Small intestine (tissue), 7 donors: ENCODE results near the gene C5orf15. TPM values are rescaled to one million over a fixed set of nuclear protein-coding genes. Genes with fewer than 3 reads are reported as not detected.
"Not testable (repeated sequence)": the region's sequence is repeated elsewhere in the genome, so short reads cannot be mapped to it uniquely, and the experiment has no call there.

Experiments used
- DNase-seq, 2 donors: peaks; one replicate each; pipeline versions ENCODE4 v3.0.0 to v3.0.0-alpha.2; 2013
- FAIRE-seq: peaks from 2 replicates; lab custom pipeline; 2012; peaks lifted over from hg19 to GRCh38; lab: Jason Lieb, UNC
- H3K27ac ChIP-seq, 3 donors: one replicate each; pipeline ENCODE4 v1.5.1; 2013; ENCODE audit warnings: low read length in 2 of 3, mild to moderate bottlenecking in 2 of 3, control low read depth in 1 of 3, inconsistent platforms in 1 of 3, low read depth in 1 of 3, moderate library complexity in 1 of 3
- H3K27me3 ChIP-seq, 3 donors: one replicate each; pipeline ENCODE4 v1.6.1; 2013; ENCODE audit warnings: low read length in 3 of 3, inconsistent platforms in 1 of 3; ENCODE audit not compliant: control insufficient read depth in 3 of 3, insufficient read depth in 3 of 3
- H3K36me3 ChIP-seq, 3 donors: one replicate each; pipeline ENCODE4 v1.6.1; 2013; ENCODE audit warnings: low read length in 3 of 3, inconsistent platforms in 1 of 3, low read depth in 1 of 3, mild to moderate bottlenecking in 1 of 3, moderate library complexity in 1 of 3; ENCODE audit not compliant: control insufficient read depth in 3 of 3, insufficient read depth in 2 of 3
- H3K4me1 ChIP-seq, 3 donors: one replicate each; pipeline ENCODE4 v1.6.1; 2013; ENCODE audit warnings: low read length in 2 of 3, inconsistent platforms in 1 of 3, low read depth in 1 of 3, mild to moderate bottlenecking in 1 of 3, moderate library complexity in 1 of 3; ENCODE audit not compliant: control insufficient read depth in 3 of 3, insufficient read depth in 2 of 3
- H3K4me3 ChIP-seq, 3 donors: one replicate each; pipeline ENCODE4 v1.5.1; 2013; ENCODE audit warnings: low read length in 3 of 3, control low read depth in 1 of 3, inconsistent platforms in 1 of 3, low read depth in 1 of 3, mild to moderate bottlenecking in 1 of 3, moderate library complexity in 1 of 3
- H3K9me3 ChIP-seq, 2 donors: one replicate each; pipeline ENCODE4 v1.6.1; 2013; ENCODE audit warnings: low read depth in 1 of 2, low read length in 1 of 2; ENCODE audit not compliant: control insufficient read depth in 2 of 2, insufficient read depth in 1 of 2
- WGBS, 3 donors: extraction: QIAGEN DNeasy Blood & Tissue Kit; methylation state at CpG; one replicate each; pipeline ENCODE4 v1.1.7; 2013; 5-methylcytosine and 5-hydroxymethylcytosine counted together
- polyA plus RNA-seq, 4 donors: library from polyadenylated mRNA; stranded (reverse) in 3 of 4; unstranded in 1 of 4; fragments of 200-250 nt in 3 of 4; fragments of 120-200 nt in 1 of 4; gene quantifications; one replicate each; pipeline versions ENCODE4 v1.2.1 to v1.2.3, GENCODE V29; 2013
- donor health status: healthy with polysubstance abuse.
- donor health status: control.
- donor health status: control.
- donor health status: Bipolar disorder and iron deficiency.
- donor health status: healthy.

C5orf15 gene
- polyA plus RNA-seq, 4 donors, result 17.3 to 71.2 (median 29.7) TPM

DNA sequence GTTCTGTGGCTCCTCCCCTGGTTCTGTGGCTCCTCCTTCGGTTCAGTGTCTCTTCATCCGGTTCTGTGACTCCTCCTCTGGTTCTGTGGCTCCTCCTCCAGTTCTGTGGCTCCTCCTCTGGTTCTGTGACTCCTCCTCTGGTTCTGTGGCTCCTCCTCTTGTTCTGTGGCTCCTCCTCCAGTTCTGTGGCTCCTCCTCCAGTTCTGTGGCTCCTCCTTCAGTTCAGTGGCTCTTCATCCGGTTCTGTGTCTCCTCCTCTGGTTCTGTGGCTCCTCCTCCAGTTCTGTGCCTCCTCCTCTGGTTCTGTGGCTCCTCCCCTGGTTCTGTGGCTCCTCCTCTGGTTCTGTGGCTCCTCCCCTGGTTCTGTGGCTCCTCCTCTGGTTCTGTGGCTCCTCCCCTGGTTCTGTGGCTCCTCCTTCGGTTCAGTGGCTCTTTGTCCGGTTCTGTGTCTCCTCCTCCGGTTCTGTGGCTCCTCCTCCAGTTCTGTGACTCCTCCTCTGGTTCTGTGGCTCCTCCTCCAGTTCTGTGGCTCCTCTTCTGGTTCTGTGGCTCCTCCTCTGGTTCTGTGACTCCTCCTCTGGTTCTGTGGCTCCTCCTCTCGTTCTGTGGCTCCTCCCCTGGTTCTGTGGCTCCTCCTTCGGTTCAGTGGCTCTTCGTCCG lies 32.3 kb downstream of the C5orf15 start:
- not testable (repeated sequence) for FAIRE-seq, H3K27ac ChIP-seq
- 92 to 94% (median 93%) methylated on average over 10 of the region's 10 CpGs for WGBS, 3 donors

DNA sequence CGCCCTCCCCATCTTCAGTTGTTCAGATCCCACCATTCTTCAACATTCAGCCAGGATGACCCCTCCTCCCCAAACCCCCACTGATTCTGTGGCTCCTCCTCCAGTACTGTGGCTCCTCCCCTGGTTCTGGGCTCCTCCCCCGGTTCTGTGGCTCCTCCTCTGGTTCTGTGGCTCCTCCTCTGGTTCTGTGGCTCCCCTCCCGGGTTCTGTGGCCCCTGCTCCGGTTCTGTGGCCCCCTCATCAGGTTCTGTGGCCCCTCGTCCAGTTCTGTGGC lies 32.8 kb downstream of the C5orf15 start:
- no peaks in the 10 kb centered on the region for H3K27me3 ChIP-seq
- H3K27ac ChIP-seq, result no peak overlapping the region
- no peak for FAIRE-seq
- H3K9me3 ChIP-seq, result no peaks in the 10 kb centered on the region
- WGBS, 3 donors, result 85 to 89% (median 88%) methylated on average over 5 of the region's 5 CpGs
- DNase-seq, result no peak
- peaks cover 0 to 13% (median 2%) of the 10 kb centered on the region in 3 donors for H3K4me1 ChIP-seq
- H3K4me3 ChIP-seq, result no peak overlapping the region
- no peaks in the 10 kb centered on the region for H3K36me3 ChIP-seq

More for the DNA sequence above, 32.3 kb downstream of the C5orf15 start:
- H3K4me1 ChIP-seq, result peaks cover 0 to 13% (median 2%) of the 10 kb centered on the region in 3 donors
- H3K27me3 ChIP-seq, H3K36me3 ChIP-seq, H3K4me3 ChIP-seq, H3K9me3 ChIP-seq, DNase-seq: not testable (repeated sequence)

DNA sequence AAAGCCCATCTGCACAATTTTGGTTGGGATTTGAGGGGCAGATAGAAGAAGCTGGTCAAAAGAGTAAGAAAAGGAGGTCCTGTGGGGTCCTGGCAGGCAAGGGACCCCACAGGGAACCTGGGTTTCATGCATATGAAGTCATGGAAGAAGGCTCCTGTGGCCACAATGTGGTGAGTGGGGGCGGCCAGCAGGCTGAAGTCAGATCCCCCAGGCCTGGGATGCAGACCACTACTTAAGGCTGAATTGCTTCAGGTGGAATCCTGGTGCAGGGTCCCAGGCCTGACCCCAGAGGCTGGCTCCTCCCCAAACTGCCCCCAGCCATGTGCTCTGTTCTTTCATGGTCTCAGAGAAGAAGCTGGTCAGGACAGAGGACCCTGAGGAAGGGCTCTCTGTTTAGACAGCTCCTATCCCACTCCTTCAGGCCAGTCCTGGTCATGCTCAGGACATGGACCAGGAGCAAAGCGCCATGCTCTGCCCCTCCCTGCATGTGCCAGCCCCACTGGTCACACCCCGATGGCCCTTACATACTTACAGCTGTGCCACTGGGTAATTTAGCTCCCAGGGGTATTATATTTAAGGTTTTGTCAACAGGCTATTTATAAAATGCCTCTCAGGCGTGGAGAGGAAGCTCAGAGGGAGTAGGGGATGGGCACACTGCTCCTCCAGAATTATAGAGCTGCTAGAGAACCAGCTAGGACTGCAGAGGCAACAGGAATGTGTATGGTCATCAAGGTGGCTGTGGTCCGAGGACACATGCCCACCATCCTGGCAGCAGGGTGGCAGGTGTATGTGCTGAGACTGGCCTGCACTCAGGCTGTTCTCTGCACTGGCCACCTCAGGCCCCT lies 33.4 kb downstream of the C5orf15 start:
- DNase-seq, result no peak
- H3K27ac ChIP-seq, result no peak overlapping the region
- H3K9me3 ChIP-seq, result no peaks in the 10 kb centered on the region
- no peaks in the 10 kb centered on the region for H3K27me3 ChIP-seq
- no peak overlapping the region for H3K4me3 ChIP-seq
- peaks cover 0 to 13% (median 2%) of the 10 kb centered on the region in 3 donors for H3K4me1 ChIP-seq
- FAIRE-seq, result no peak
- H3K36me3 ChIP-seq, result no peaks in the 10 kb centered on the region
- WGBS, 3 donors, result 82 to 91% (median 86%) methylated on average over 5 of the region's 5 CpGs

DNA sequence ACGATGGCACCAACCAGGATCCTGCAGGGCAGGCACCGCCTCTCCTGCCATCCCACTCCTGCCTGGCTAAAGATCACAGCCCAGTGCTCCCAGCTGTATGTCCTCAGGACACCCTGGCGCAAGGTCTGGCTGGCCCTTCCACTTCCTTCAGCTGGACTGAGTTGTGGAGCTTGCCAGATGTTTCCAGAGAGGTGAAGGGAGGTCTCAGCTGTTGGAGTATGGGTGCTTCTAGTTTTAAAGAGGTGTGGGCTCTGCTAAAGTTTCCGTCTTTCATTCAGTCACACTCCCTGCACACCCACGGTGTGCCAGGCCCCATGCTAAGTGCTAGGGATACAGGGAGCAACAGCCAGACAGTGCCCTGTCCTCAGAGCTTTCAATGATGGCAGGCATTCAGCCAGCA lies 34.1 kb downstream of the C5orf15 start:
- 64 to 76% (median 67%) methylated on average over 5 of the region's 5 CpGs for WGBS, 3 donors
- H3K27me3 ChIP-seq, result no peaks in the 10 kb centered on the region
- H3K4me1 ChIP-seq, result peaks cover 0 to 8% (median 2%) of the 10 kb centered on the region in 3 donors
- DNase-seq (no peak), FAIRE-seq (no peak)
- no peaks in the 10 kb centered on the region for H3K36me3 ChIP-seq
- no peak overlapping the region for H3K27ac ChIP-seq
- no peak overlapping the region for H3K4me3 ChIP-seq
- H3K9me3 ChIP-seq, result no peaks in the 10 kb centered on the region

DNA sequence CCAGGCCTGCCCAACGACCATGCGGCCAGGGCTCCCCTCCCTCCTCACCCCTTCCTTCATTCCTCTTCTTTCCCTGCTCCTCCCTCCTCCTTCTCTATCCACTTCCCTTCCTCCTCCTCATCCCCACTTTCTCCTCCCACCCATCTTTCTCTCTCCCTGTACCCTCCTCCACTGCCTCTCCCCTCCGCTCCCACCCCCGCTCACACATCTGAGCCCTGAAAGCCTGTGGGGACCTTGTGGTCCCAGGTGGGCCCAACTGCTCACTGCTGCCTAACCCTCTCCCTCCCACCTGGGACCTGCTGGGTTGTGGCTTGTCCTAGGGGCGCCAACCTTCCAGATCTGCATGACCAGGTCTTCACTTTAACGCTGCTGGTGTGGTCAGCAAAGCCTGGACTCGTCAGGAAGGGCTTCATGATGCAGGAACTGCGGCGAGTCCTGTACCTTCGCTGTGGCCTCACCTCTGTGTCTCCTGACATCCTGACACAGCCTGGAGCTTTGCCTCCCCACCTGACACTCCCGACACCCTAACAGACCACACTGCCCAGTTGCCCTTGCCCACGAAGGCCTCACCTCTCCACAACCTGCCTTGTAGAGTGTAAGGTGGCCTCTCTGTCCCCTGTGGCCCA lies 34.6 kb downstream of the C5orf15 start:
- WGBS, 3 donors, result 82 to 94% (median 85%) methylated on average over 12 of the region's 12 CpGs
- Histone ChIP-seq H3K9me3 (no peaks in the 10 kb centered on the region), H3K27me3 (no peaks in the 10 kb centered on the region), H3K36me3 (no peaks in the 10 kb centered on the region), H3K4me1 (peaks cover 0 to 9% (median 2%) of the 10 kb centered on the region in 3 donors), H3K4me3 (no peak overlapping the region), H3K27ac (no peak overlapping the region)
- DNase-seq (no peak), FAIRE-seq (no peak)

DNA sequence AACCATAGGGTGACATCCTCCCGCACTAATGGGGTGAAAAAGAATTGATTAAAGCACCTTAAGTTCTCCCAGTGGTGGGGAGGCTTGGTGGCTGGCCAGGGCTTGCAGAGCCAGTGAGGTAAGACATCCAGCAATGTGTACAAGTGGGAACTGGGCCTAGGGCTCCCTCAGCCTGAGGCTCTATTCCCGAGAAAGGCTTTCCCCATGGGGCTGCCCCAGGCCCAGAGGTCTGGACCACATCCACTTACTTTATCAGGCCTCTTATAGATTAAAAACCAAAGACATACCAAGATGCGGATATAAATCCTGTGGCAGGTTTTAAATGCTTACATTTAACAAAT lies 35.3 kb downstream of the C5orf15 start:
- FAIRE-seq (no peak), DNase-seq (no peak)
- Histone ChIP-seq H3K4me1 (peaks cover 0 to 9% (median 0%) of the 10 kb centered on the region in 3 donors), H3K36me3 (no peaks in the 10 kb centered on the region), H3K4me3 (no peak overlapping the region), H3K27me3 (no peaks in the 10 kb centered on the region), H3K27ac (no peak overlapping the region), H3K9me3 (no peaks in the 10 kb centered on the region)
- 69 to 89% (median 79%) methylated on average over 3 of the region's 3 CpGs for WGBS, 3 donors

DNA sequence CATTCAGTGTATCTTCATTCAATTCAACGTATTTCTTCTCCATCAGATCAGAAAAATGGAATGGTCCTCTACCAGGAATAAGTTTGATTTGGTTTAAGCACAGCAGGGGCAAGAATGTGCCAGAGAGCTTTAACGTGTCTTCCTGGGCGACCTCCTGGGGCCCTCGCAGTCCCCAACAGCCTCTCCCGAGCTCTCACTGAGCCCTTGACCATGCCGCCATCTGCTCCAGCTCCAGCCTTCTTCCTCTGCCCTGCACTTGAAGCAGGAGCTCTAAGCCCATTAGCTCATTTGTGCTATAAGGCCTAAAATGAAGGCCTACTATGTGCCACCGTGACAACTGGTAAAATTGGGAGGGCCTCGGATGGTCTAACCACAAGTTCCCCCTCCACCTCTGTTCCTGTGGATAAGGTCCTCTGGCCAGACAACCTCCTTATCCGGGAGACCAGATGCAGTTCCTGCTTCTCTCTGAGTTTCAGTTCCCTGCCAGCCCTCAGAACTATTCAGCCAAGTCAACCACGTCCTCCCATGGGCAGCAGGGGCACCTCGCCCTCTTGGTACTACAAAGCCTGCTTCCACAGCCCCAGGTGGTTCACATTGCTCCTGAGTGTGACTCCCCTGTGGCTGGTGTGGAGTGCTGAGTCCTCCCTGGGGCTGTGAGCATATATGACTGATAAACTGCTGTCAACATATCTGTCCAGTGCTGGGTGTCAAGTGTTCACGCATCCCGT lies 35.8 kb downstream of the C5orf15 start:
- Histone ChIP-seq H3K9me3 (no peaks in the 10 kb centered on the region), H3K36me3 (no peaks in the 10 kb centered on the region), H3K4me3 (no peak overlapping the region), H3K27ac (no peak overlapping the region), H3K27me3 (no peaks in the 10 kb centered on the region), H3K4me1 (peaks cover 0 to 4% (median 0%) of the 10 kb centered on the region in 3 donors)
- WGBS, 3 donors, result 78 to 82% (median 80%) methylated on average over 13 of the region's 13 CpGs
- DNase-seq (no peak), FAIRE-seq (no peak)

DNA sequence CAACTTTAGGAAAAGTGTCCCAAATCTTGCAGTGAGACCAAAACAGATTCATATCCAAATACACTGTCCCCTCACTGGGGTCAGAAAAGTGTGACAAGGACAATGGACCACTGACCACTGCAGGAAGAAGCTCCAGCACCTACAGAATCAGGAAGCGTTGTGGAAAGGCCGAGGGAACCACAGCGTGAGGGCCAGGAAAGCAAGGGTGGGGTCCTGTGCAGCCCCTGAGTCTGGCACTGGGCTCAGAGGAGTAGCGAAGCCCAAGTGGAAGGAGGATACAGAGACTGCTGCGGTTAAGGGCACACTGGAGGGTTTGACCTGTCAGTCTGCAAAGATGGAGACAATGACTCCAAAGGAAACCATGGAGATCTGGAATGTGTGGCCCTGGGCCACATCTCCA lies 36.9 kb downstream of the C5orf15 start:
- H3K27me3 ChIP-seq, result no peaks in the 10 kb centered on the region
- 95 to 96% (median 96%) methylated on average over 5 of the region's 5 CpGs for WGBS, 3 donors
- H3K36me3 ChIP-seq, result no peaks in the 10 kb centered on the region
- H3K27ac ChIP-seq, result no peak overlapping the region
- no peak for FAIRE-seq
- H3K4me3 ChIP-seq, result no peak overlapping the region
- H3K4me1 ChIP-seq, result peaks cover 0 to 10% (median 0%) of the 10 kb centered on the region in 3 donors
- no peak for DNase-seq
- H3K9me3 ChIP-seq, result no peaks in the 10 kb centered on the region
